Neural progenitor cell (in vitro differentiated cells): Measurements from ENCODE around the gene DIO3. TPM values are rescaled to one million over a fixed set of nuclear protein-coding genes. Genes with fewer than 3 reads are reported as not detected.

Source experiments
- DNase-seq: peaks from one replicate; pipeline ENCODE4 v3.0.0-alpha.2; 2016; ENCODE audit warnings: low spot score
- H2AFZ ChIP-seq: fragments of 200-600 bp; sonication (generic); replicated peaks from 2 replicates; pipeline ENCODE4 v1.6.1; 2016; ENCODE audit warnings: antibody characterized with exemption
- H3F3A ChIP-seq: fragments of 200-600 bp; sonication (generic); 2 replicates; pipeline ENCODE4 v1.6.1; 2016; ENCODE audit warnings: antibody characterized with exemption, low read depth
- H3K27ac ChIP-seq: fragments of 200-600 bp; sonication (generic); 2 replicates; pipeline ENCODE4 v1.5.1; 2016; ENCODE audit warnings: mild to moderate bottlenecking
- H3K27me3 ChIP-seq: fragments of 200-600 bp; sonication (generic); 2 replicates; pipeline ENCODE4 v1.6.1; 2016; ENCODE audit warnings: mild to moderate bottlenecking, moderate library complexity
- H3K36me3 ChIP-seq: fragments of 200-600 bp; sonication (generic); 2 replicates; pipeline ENCODE4 v1.5.1; 2016
- H3K4me1 ChIP-seq: fragments of 200-600 bp; sonication (generic); 2 replicates; pipeline ENCODE4 v1.6.1; 2016; ENCODE audit warnings: mixed run types
- H3K4me2 ChIP-seq: fragments of 200-600 bp; sonication (generic); 2 replicates; pipeline ENCODE4 v1.6.1; 2016
- H3K4me3 ChIP-seq: fragments of 200-600 bp; sonication (generic); 2 replicates; pipeline ENCODE4 v1.5.1; 2016
- H3K79me2 ChIP-seq: fragments of 200-600 bp; sonication (generic); 2 replicates; pipeline ENCODE4 v1.6.1; 2016; ENCODE audit warnings: low read depth
- H3K9ac ChIP-seq: fragments of 200-600 bp; sonication (generic); 2 replicates; pipeline ENCODE4 v1.6.1; 2016
- H3K9me3 ChIP-seq: fragments of 200-600 bp; sonication (generic); 2 replicates; pipeline ENCODE4 v1.5.1; 2016; ENCODE audit warnings: low read depth
- H4K20me1 ChIP-seq: fragments of 200-600 bp; sonication (generic); 2 replicates; pipeline ENCODE4 v1.6.1; 2016; ENCODE audit warnings: low read depth
- H3K27ac Mint-ChIP-seq: 3 replicates; pipeline ENCODE4 v1.8.0; 2021; ENCODE audit warnings: mixed read lengths
- H3K27me3 Mint-ChIP-seq: 2 replicates; pipeline ENCODE4 v1.8.0; 2022; ENCODE audit warnings: low read depth, mild to moderate bottlenecking, inconsistent platforms, moderate library complexity, mixed read lengths; ENCODE audit not compliant: insufficient read depth
- H3K36me3 Mint-ChIP-seq: 3 replicates; pipeline ENCODE4 v1.8.0; 2021; ENCODE audit warnings: mixed read lengths
- H3K4me1 Mint-ChIP-seq: 3 replicates; pipeline ENCODE4 v1.8.0; 2021; ENCODE audit warnings: mixed read lengths
- H3K4me3 Mint-ChIP-seq: 3 replicates; pipeline ENCODE4 v1.8.0; 2021; ENCODE audit warnings: mild to moderate bottlenecking, moderate library complexity, mixed read lengths
- H3K9me3 Mint-ChIP-seq: 3 replicates; pipeline ENCODE4 v1.8.0; 2020; ENCODE audit warnings: mixed read lengths
- CTCF ChIP-seq: fragments of 200-600 bp; sonication (generic); IDR thresholded peaks from 2 replicates; pipeline ENCODE4 v1.5.1; 2017; ENCODE audit warnings: antibody characterized with exemption, mild to moderate bottlenecking
- EZH2 ChIP-seq: fragments of 200-600 bp; sonication (generic); IDR thresholded peaks from 2 replicates; pipeline ENCODE4 v1.6.1; 2017; ENCODE audit warnings: antibody characterized with exemption, mild to moderate bottlenecking, moderate library complexity
- EZH2phosphoT487 ChIP-seq: fragments of 200-600 bp; sonication (generic); IDR thresholded peaks from 2 replicates; pipeline ENCODE4 v1.6.1; 2017; ENCODE audit warnings: antibody characterized with exemption
- total RNA-seq: library from RNA; depleted of rRNA; stranded (reverse); fragments of >200 nt; gene quantifications from 2 replicates; pipeline ENCODE4 v1.2.3, GENCODE V29; 2015; ENCODE audit warnings: low replicate concordance

The DIO3 gene
- total RNA-seq, 1 donor from 2014 or later = 0.90 TPM

- Mint-ChIP-seq H3K4me1 (peaks cover 25% of the 10 kb centered on the region), H3K27me3 (peaks cover 3% of the 10 kb centered on the region), H3K27ac (no peak overlapping the region), H3K36me3 (no peaks in the 10 kb centered on the region), H3K9me3 (peaks cover 2% of the 10 kb centered on the region), H3K4me3 (no peak overlapping the region)
- TF ChIP-seq CTCF (no peak), EZH2 (no peak), EZH2phosphoT487 (no peak)
- peaks cover 31% of the 10 kb centered on the region for H3K4me1 ChIP-seq
- no peaks in the 10 kb centered on the region for H3K36me3 ChIP-seq
- no peak for DNase-seq
- H3K27me3 ChIP-seq = no peaks in the 10 kb centered on the region
- H4K20me1 ChIP-seq = no peaks in the 10 kb centered on the region
- H3K4me2 ChIP-seq = no peak overlapping the region
- no peak overlapping the region for H2AFZ ChIP-seq
- H3K79me2 ChIP-seq = no peaks in the 10 kb centered on the region
- H3K9ac ChIP-seq = no peak overlapping the region
- H3K27ac ChIP-seq = no peak overlapping the region
- H3K9me3 ChIP-seq = no peaks in the 10 kb centered on the region
- H3F3A ChIP-seq = peaks cover 13% of the 10 kb centered on the region
- no peak overlapping the region for H3K4me3 ChIP-seq
Observed at GRCh38 chr14:101590062-101590461, 28.8 kb downstream of the DIO3 start.

GRCh38 chr14:101590616-101591015, 29.3 kb downstream of the DIO3 start:
- Mint-ChIP-seq H3K36me3 (no peaks in the 10 kb centered on the region), H3K4me3 (no peak overlapping the region), H3K27me3 (peaks cover 3% of the 10 kb centered on the region), H3K27ac (no peak overlapping the region), H3K4me1 (peaks cover 25% of the 10 kb centered on the region), H3K9me3 (peaks cover 2% of the 10 kb centered on the region)
- Histone ChIP-seq H3K27me3 (no peaks in the 10 kb centered on the region), H3K9me3 (no peaks in the 10 kb centered on the region), H3F3A (peaks cover 13% of the 10 kb centered on the region), H3K79me2 (no peaks in the 10 kb centered on the region), H3K4me2 (no peak overlapping the region), H3K27ac (no peak overlapping the region), H3K9ac (no peak overlapping the region), H2AFZ (no peak overlapping the region), H3K4me1 (peaks cover 31% of the 10 kb centered on the region), H4K20me1 (no peaks in the 10 kb centered on the region), H3K36me3 (no peaks in the 10 kb centered on the region), H3K4me3 (no peak overlapping the region)
- no peak for DNase-seq
- TF ChIP-seq EZH2phosphoT487 = no peak
- no peak for TF ChIP-seq CTCF
- no peak for TF ChIP-seq EZH2

GRCh38 chr14:101591121-101591520, 29.8 kb downstream of the DIO3 start:
- Histone ChIP-seq H3K9me3 (no peaks in the 10 kb centered on the region), H3K27me3 (no peaks in the 10 kb centered on the region), H3K36me3 (no peaks in the 10 kb centered on the region), H3K4me3 (no peak overlapping the region), H2AFZ (no peak overlapping the region), H3K4me1 (peaks cover 31% of the 10 kb centered on the region), H3K4me2 (no peak overlapping the region), H3K79me2 (no peaks in the 10 kb centered on the region), H3K9ac (no peak overlapping the region), H3K27ac (no peak overlapping the region), H3F3A (peaks cover 13% of the 10 kb centered on the region), H4K20me1 (no peaks in the 10 kb centered on the region)
- H3K9me3 Mint-ChIP-seq = peaks cover 3% of the 10 kb centered on the region
- no peak overlapping the region for H3K4me3 Mint-ChIP-seq
- peaks cover 3% of the 10 kb centered on the region for H3K27me3 Mint-ChIP-seq
- DNase-seq = no peak
- peaks cover 25% of the 10 kb centered on the region for H3K4me1 Mint-ChIP-seq
- TF ChIP-seq EZH2 = no peak
- no peak for TF ChIP-seq EZH2phosphoT487
- H3K27ac Mint-ChIP-seq = no peak overlapping the region
- no peaks in the 10 kb centered on the region for H3K36me3 Mint-ChIP-seq

- Histone ChIP-seq H4K20me1 (no peaks in the 10 kb centered on the region), H3K4me2 (no peak overlapping the region), H3K79me2 (no peaks in the 10 kb centered on the region), H2AFZ (no peak overlapping the region), H3K4me3 (no peak overlapping the region), H3K4me1 (peaks cover 28% of the 10 kb centered on the region), H3K36me3 (no peaks in the 10 kb centered on the region), H3K27me3 (no peaks in the 10 kb centered on the region), H3K27ac (no peak overlapping the region), H3K9me3 (no peaks in the 10 kb centered on the region), H3K9ac (no peak overlapping the region), H3F3A (peaks cover 13% of the 10 kb centered on the region)
- no peak for DNase-seq
- Mint-ChIP-seq H3K27ac (no peak overlapping the region), H3K9me3 (peaks cover 5% of the 10 kb centered on the region), H3K4me3 (no peak overlapping the region), H3K36me3 (no peaks in the 10 kb centered on the region), H3K27me3 (peaks cover 3% of the 10 kb centered on the region), H3K4me1 (peaks cover 23% of the 10 kb centered on the region)
- TF ChIP-seq CTCF (no peak), EZH2phosphoT487 (no peak), EZH2 (no peak)
Observed at GRCh38 chr14:101591582-101591981, 30.3 kb downstream of the DIO3 start.
